Common myeloid progenitor, CD34-positive (primary cell): ENCODE results near the gene TRHDE.

ENCODE experiments used
- CTCF ChIA-PET: fragments of 350-600 bp; sonication (Branson Sonifier 250); formaldehyde crosslinking; loops from one replicate; lab custom pipeline; 2021; ENCODE audit warnings: antibody characterized with exemption; lab: Charles Lee
- POLR2A ChIA-PET: fragments of 350-600 bp; sonication (Branson Sonifier 250); formaldehyde crosslinking; loops from one replicate; lab custom pipeline; 2021; ENCODE audit warnings: antibody characterized with exemption; lab: Charles Lee
- DNase-seq, 3 donors: peaks; one replicate each; pipeline versions ENCODE4 v3.0.0 to v3.0.0-alpha.2; 2013
- H3K27ac ChIP-seq, 2 experiments: 1 replicate in 1 of 2; 2 replicates in 1 of 2; pipeline ENCODE4 v1.7.0; 2013; ENCODE audit warnings: inconsistent platforms in 2 of 2, low read length in 2 of 2, mild to moderate bottlenecking in 2 of 2, low read depth in 1 of 2, moderate library complexity in 1 of 2; ENCODE audit not compliant: severe bottlenecking in 2 of 2, insufficient read depth in 1 of 2, poor library complexity in 1 of 2
- H3K27me3 ChIP-seq, 5 experiments: replicated peaks in 2 of 5; 1 replicate in 3 of 5; 2 replicates in 2 of 5; pipeline versions ENCODE4 v1.6.1 to v1.7.0; 2013; ENCODE audit warnings: low read length in 4 of 5, mild to moderate bottlenecking in 2 of 5, moderate library complexity in 2 of 5, inconsistent platforms in 1 of 5; ENCODE audit not compliant: insufficient read depth in 5 of 5, control insufficient read depth in 4 of 5
- H3K36me3 ChIP-seq, 4 experiments: 1 replicate in 2 of 4; 2 replicates in 2 of 4; pipeline versions ENCODE4 v1.6.1 to v1.7.0; 2013; ENCODE audit warnings: low read length in 3 of 4, control low read depth in 1 of 4, mild to moderate bottlenecking in 1 of 4; ENCODE audit not compliant: control insufficient read depth in 4 of 4, insufficient read depth in 4 of 4
- H3K4me1 ChIP-seq, 4 experiments: 1 replicate in 3 of 4; 2 replicates in 1 of 4; pipeline versions ENCODE4 v1.6.1 to v1.7.1; 2013; ENCODE audit warnings: low read length in 3 of 4, mild to moderate bottlenecking in 3 of 4, control low read depth in 1 of 4, inconsistent platforms in 1 of 4, moderate library complexity in 1 of 4; ENCODE audit not compliant: control insufficient read depth in 4 of 4, insufficient read depth in 4 of 4; ENCODE audit errors: control extremely low read depth in 1 of 4
- H3K4me3 ChIP-seq, 7 experiments: 1 replicate in 4 of 7; 2 replicates in 3 of 7; pipeline versions ENCODE4 v1.5.1 to v1.7.0; 2013; ENCODE audit warnings: mild to moderate bottlenecking in 7 of 7, low read length in 6 of 7, moderate library complexity in 6 of 7, inconsistent platforms in 2 of 7, low read depth in 2 of 7, control low read depth in 1 of 7; ENCODE audit not compliant: insufficient read depth in 4 of 7, control insufficient read depth in 1 of 7; ENCODE audit errors: extremely low read depth in 1 of 7
- H3K9me3 ChIP-seq, 5 experiments: 1 replicate in 4 of 5; 2 replicates in 1 of 5; pipeline versions ENCODE4 v1.6.1 to v1.7.1; 2013; ENCODE audit warnings: low read length in 4 of 5, mild to moderate bottlenecking in 2 of 5, inconsistent platforms in 1 of 5, low read depth in 1 of 5, moderate library complexity in 1 of 5; ENCODE audit not compliant: control insufficient read depth in 4 of 5, insufficient read depth in 2 of 5; ENCODE audit errors: control extremely low read depth in 1 of 5
- WGBS: methylation state at CpG from one replicate; pipeline ENCODE4 v1.1.5; 2013; ENCODE audit not compliant: insufficient coverage; 5-methylcytosine and 5-hydroxymethylcytosine counted together

Gene TRHDE

DNA sequence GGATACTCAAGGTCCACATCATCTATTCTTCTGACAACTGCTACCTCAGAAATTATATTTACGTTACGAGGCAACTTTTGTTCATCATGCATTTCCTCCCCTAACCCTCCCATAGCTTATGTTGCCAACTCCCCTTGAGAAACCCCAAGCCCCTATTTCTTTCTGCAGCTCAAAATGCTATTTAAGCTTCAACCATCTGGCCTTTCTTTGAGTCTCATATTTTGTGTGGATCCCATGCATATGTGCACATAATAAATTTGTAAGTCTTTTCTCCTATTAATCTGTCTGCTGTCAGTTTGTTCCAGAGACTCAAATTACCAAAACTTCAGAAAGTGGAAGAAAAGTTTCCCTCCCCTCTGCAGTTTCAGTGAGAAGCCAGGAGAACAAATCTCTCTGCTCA, 444.1 kb downstream of the TRHDE start:
- 100% methylated on average over 2 of the region's 2 CpGs for WGBS

DNA sequence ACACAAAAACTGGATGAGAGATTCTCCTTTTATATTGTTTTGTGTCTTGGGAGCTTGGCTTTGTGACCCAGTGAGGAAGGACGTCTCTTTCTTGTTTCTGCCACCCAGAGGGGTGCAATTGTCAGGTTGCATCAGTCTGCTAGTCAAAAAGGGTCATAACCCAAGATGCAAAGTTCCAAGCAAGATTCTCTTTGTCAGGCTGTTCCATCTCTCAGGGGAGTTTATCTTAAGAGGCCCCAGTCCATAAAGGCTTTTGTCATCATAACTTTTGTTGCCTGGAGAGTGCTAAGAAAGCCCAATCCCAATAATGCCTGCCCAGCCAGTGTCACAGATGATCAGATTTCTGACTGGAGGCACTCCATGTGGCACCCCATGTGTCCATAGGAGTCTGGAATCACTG, 444.9 kb downstream of the TRHDE start:
- Histone ChIP-seq H3K4me1 (no peaks in the 10 kb centered on the region), H3K36me3 (no peaks in the 10 kb centered on the region), H3K27me3 (no peaks in the 10 kb centered on the region), H3K9me3 (peaks cover 0 to 1% (median 0%) of the 10 kb centered on the region in 5 experiments), H3K4me3 (no peak overlapping the region), H3K27ac (no peak overlapping the region)
- CTCF ChIA-PET, result no interaction called here
- 80% methylated on average over 1 of the region's 1 CpG for WGBS
- DNase-seq, result no peak
- POLR2A ChIA-PET, result no interaction called here

More for the DNA sequence above, 444.1 kb downstream of the TRHDE start:
- H3K27me3 ChIP-seq, result no peaks in the 10 kb centered on the region
- no peak overlapping the region for H3K27ac ChIP-seq
- ChIA-PET POLR2A (interaction anchor here (0.6 kb wide), 1 partner anchor 32 kb away, joined by 7 read pairs; no protein-coding TSS in a partner anchor), CTCF (no interaction called here)
- no peak overlapping the region for H3K4me3 ChIP-seq
- no peaks in the 10 kb centered on the region for H3K4me1 ChIP-seq
- no peak for DNase-seq
- H3K36me3 ChIP-seq, result no peaks in the 10 kb centered on the region
- H3K9me3 ChIP-seq, result peaks cover 0 to 1% (median 0%) of the 10 kb centered on the region in 5 experiments
